Lower lobe of right lung (tissue), 2 donors: ENCODE measurements around the gene HOXC5. TPM values are rescaled to one million over a fixed set of nuclear protein-coding genes. Genes with fewer than 3 reads are reported as not detected.
A peak's percentile ranks its signal among the peaks of the same experiment; 100 is the strongest.

Experiments
- ATAC-seq, 2 donors: fragments of 200-7000 bp; cut with Tn5 transposase; one replicate each; pipeline ENCODE4 v1.9.1; 2020 to 2022; ENCODE audit warnings: mild to moderate bottlenecking in 2 of 2, moderate library complexity in 2 of 2
- DNase-seq: peaks from one replicate; pipeline ENCODE4 v3.0.0-alpha.2; 2020
- H3K27ac ChIP-seq: fragments of 200-600 bp; one replicate; pipeline ENCODE4 v1.8.0; 2022
- H3K27me3 ChIP-seq: fragments of 200-600 bp; one replicate; pipeline ENCODE4 v1.8.0; 2022; ENCODE audit warnings: low read depth
- H3K36me3 ChIP-seq: fragments of 200-600 bp; one replicate; pipeline ENCODE4 v1.8.0; 2022; ENCODE audit warnings: mild to moderate bottlenecking
- H3K4me1 ChIP-seq: fragments of 200-600 bp; one replicate; pipeline ENCODE4 v1.8.0; 2022
- H3K4me3 ChIP-seq: fragments of 200-600 bp; one replicate; pipeline ENCODE4 v1.8.0; 2022; ENCODE audit warnings: mild to moderate bottlenecking
- H3K9me3 ChIP-seq: fragments of 200-600 bp; one replicate; pipeline ENCODE4 v1.8.0; 2022
- CTCF ChIP-seq: fragments of 200-600 bp; IDR thresholded peaks from one replicate; pipeline ENCODE4 v1.8.0; 2022; ENCODE audit warnings: antibody characterized with exemption, mild to moderate bottlenecking
- intact Hi-C: fragments of 100-400 bp; cut with DNase I; formaldehyde crosslinking; loops from one replicate; pipeline ENCODE4 v1.11.0; 2022
- total RNA-seq: library from RNA; stranded (reverse); fragmentation: NEBNext Ultra II Directional; extraction: Animal tissue kit (Norgen Biotek cat#: 25700); gene quantifications from one replicate; pipeline ENCODE4 v1.2.1, GENCODE V29; 2021
- donor health status: DM: no; HTN: yes; CAD: no; lungs with severe emphysema.

HOXC5 gene
- total RNA-seq, 1 donor from 2014 or later: not detected

GRCh38 chr12:54006559-54007220 lies 26.2 kb upstream of the HOXC5 start:
- H3K36me3 ChIP-seq: no peaks in the 10 kb centered on the region
- no peaks in the 10 kb centered on the region for H3K9me3 ChIP-seq
- no peak for TF ChIP-seq CTCF
- intact Hi-C loops: no loop called here
- no peak overlapping the region for H3K27ac ChIP-seq
- ATAC-seq (no peak), DNase-seq (no peak)
- peaks cover 96% of the 10 kb centered on the region for H3K27me3 ChIP-seq
- peak overlapping the region; percentile 44 for H3K4me3 ChIP-seq
- peaks cover 25% of the 10 kb centered on the region for H3K4me1 ChIP-seq

GRCh38 chr12:54007538-54008259 lies 25.2 kb upstream of the HOXC5 start:
- intact Hi-C loops: no loop called here
- H3K27ac ChIP-seq: no peak overlapping the region

GRCh38 chr12:54008260-54008552 lies 24.6 kb upstream of the HOXC5 start:
- intact Hi-C loops: no loop called here
- Histone ChIP-seq H3K4me3 (no peak overlapping the region), H3K27ac (no peak overlapping the region), H3K9me3 (no peaks in the 10 kb centered on the region), H3K27me3 (peaks cover 96% of the 10 kb centered on the region), H3K4me1 (peaks cover 25% of the 10 kb centered on the region), H3K36me3 (no peaks in the 10 kb centered on the region)
- ATAC-seq: no peak
- TF ChIP-seq CTCF: no peak
- no peak for DNase-seq

More at GRCh38 chr12:54007538-54008259, 25.2 kb upstream of the HOXC5 start:
- DNase-seq (no peak), ATAC-seq (no peak)
- H3K9me3 ChIP-seq: no peaks in the 10 kb centered on the region
- peaks cover 25% of the 10 kb centered on the region for H3K4me1 ChIP-seq
- no peak for TF ChIP-seq CTCF
- peaks cover 96% of the 10 kb centered on the region for H3K27me3 ChIP-seq
- H3K36me3 ChIP-seq: no peaks in the 10 kb centered on the region
- H3K4me3 ChIP-seq: no peak overlapping the region

GRCh38 chr12:54009171-54010052 lies 23.4 kb upstream of the HOXC5 start:
- intact Hi-C loops: no loop called here
- no peak overlapping the region for H3K27ac ChIP-seq
- TF ChIP-seq CTCF: no peak
- peaks cover 94% of the 10 kb centered on the region for H3K27me3 ChIP-seq
- DNase-seq (no peak), ATAC-seq (no peak)
- H3K4me1 ChIP-seq: peaks cover 28% of the 10 kb centered on the region
- no peaks in the 10 kb centered on the region for H3K9me3 ChIP-seq
- H3K36me3 ChIP-seq: no peaks in the 10 kb centered on the region
- peak overlapping the region; percentile 19 for H3K4me3 ChIP-seq

GRCh38 chr12:54010053-54010971 lies 22.5 kb upstream of the HOXC5 start:
- no peak for DNase-seq
- Histone ChIP-seq H3K36me3 (no peaks in the 10 kb centered on the region), H3K27me3 (peaks cover 94% of the 10 kb centered on the region), H3K27ac (no peak overlapping the region), H3K4me3 (no peak overlapping the region), H3K9me3 (no peaks in the 10 kb centered on the region), H3K4me1 (peaks cover 31% of the 10 kb centered on the region)
- ATAC-seq: no peak
- intact Hi-C loops: no loop called here
- TF ChIP-seq CTCF: no peak
